Panc1 (cell line): ENCODE results near the gene MAP2K5. TPM values are rescaled to one million over a fixed set of nuclear protein-coding genes. Genes with fewer than 3 reads are reported as not detected.

Source experiments
- ATAC-seq: fragments of 200-7000 bp; cut with Tn5 transposase; 2 replicates; pipeline ENCODE4 v1.9.1; 2020; ENCODE audit warnings: mild to moderate bottlenecking, moderate library complexity
- BruUV-seq: library from RNA; stranded (reverse); fragments of 400-500 nt; replicated peaks from 2 replicates; lab custom pipeline; 2021; lab: Mats Ljungman, UMichigan
- CTCF ChIA-PET: fragments of 300-600 bp; sonication (Branson Sonifier 250); formaldehyde crosslinking; loops from one replicate; lab custom pipeline; 2022; ENCODE audit warnings: antibody characterized with exemption; lab: Charles Lee
- POLR2A ChIA-PET: fragments of 300-600 bp; sonication (Branson Sonifier 250); formaldehyde crosslinking; loops from one replicate; lab custom pipeline; 2022; ENCODE audit warnings: antibody characterized with exemption; lab: Charles Lee
- DNase-seq: peaks from one replicate; pipeline ENCODE4 v3.0.0-alpha.2; 2010; ENCODE audit warnings: low read depth, low spot score
- H3K27ac ChIP-seq: 2 replicates; pipeline ENCODE4 v1.5.1; 2011; ENCODE audit warnings: mild to moderate bottlenecking, low read length, inconsistent platforms
- H3K27me3 ChIP-seq: fragments of 200-500 bp; sonication (Bioruptor generic); 2 replicates; pipeline ENCODE4 v1.6.0; 2014; ENCODE audit warnings: low read length, inconsistent platforms; ENCODE audit not compliant: control insufficient read depth, insufficient read depth
- H3K36me3 ChIP-seq: fragments of 200-500 bp; sonication (Bioruptor generic); 2 replicates; pipeline ENCODE4 v1.5.1; 2014; ENCODE audit warnings: inconsistent platforms, mild to moderate bottlenecking, low read length, moderate library complexity; ENCODE audit not compliant: control insufficient read depth, insufficient read depth
- H3K4me1 ChIP-seq: 2 replicates; pipeline ENCODE4 v1.5.1; 2011; ENCODE audit warnings: inconsistent platforms, mild to moderate bottlenecking, low read length, moderate library complexity; ENCODE audit not compliant: control insufficient read depth, insufficient read depth
- H3K4me3 ChIP-seq, 2 experiments: 2 replicates each; pipeline ENCODE4 v1.5.1; 2011 to 2012; ENCODE audit warnings: low read depth in 2 of 2, low read length in 2 of 2, mild to moderate bottlenecking in 2 of 2, inconsistent platforms in 1 of 2, moderate library complexity in 1 of 2
- H3K9me3 ChIP-seq: fragments of 200-500 bp; sonication (Bioruptor generic); 2 replicates; pipeline ENCODE4 v1.5.1; 2014; ENCODE audit warnings: low read depth, mild to moderate bottlenecking, inconsistent platforms, low read length, moderate library complexity; ENCODE audit not compliant: control insufficient read depth, insufficient read depth
- CTCF ChIP-seq: fragments of 450-650 bp; IDR thresholded peaks from 2 replicates; pipeline ENCODE4 v1.5.1; 2017; ENCODE audit warnings: mild to moderate bottlenecking
- POLR2AphosphoS5 ChIP-seq: IDR thresholded peaks from 2 replicates; pipeline ENCODE4 v1.6.1; 2012; ENCODE audit warnings: mild to moderate bottlenecking, low read depth, low read length, moderate library complexity
- REST ChIP-seq, 2 experiments: IDR thresholded peaks; 2 replicates each; pipeline ENCODE4 v1.6.1; 2011 to 2012; ENCODE audit warnings: low read depth in 2 of 2, control low read depth in 1 of 2, low read length in 1 of 2, mild to moderate bottlenecking in 1 of 2, moderate library complexity in 1 of 2; ENCODE audit not compliant: insufficient read depth in 1 of 2
- SIN3A ChIP-seq: IDR thresholded peaks from 2 replicates; pipeline ENCODE4 v1.6.1; 2012; ENCODE audit warnings: low read depth, mild to moderate bottlenecking, low read length, moderate library complexity, borderline replicate concordance; ENCODE audit not compliant: insufficient read depth
- TCF7L2 ChIP-seq: IDR thresholded peaks from 2 replicates; pipeline ENCODE4 v1.6.1; 2011; ENCODE audit warnings: mild to moderate bottlenecking, low read depth, low read length, inconsistent platforms
- in situ Hi-C: cut with HindIII; loops from 2 replicates; pipeline ENCODE4 v1.10.0; 2016; ENCODE audit warnings: low sequenced_read_pairs, low pct_unique_long_range_greater_than_20kb
- intact Hi-C: fragments of 100-400 bp; cut with micrococcal nuclease; formaldehyde crosslinking; loops from one replicate; pipeline ENCODE4 v1.10.0; 2022; ENCODE audit not compliant: unreplicated experiment
- total RNA-seq: library from RNA; stranded (reverse); gene quantifications from one replicate; pipeline ENCODE4 v1.2.1, GENCODE V29; 2021; ENCODE audit not compliant: unreplicated experiment

MAP2K5 gene
- total RNA-seq, 1 experiment from 2014 or later: 18.3 TPM

GRCh38 chr15:67782691-67782991 is 240.1 kb downstream of the MAP2K5 start:
- H3K4me3 ChIP-seq: no peak overlapping the region
- no peak for DNase-seq
- POLR2A ChIA-PET: interaction anchor here (0.7 kb wide), 1 partner anchor 25 kb away, joined by 3 read pairs; no protein-coding TSS in a partner anchor
- H3K9me3 ChIP-seq: no peaks in the 10 kb centered on the region
- peak; percentile 21; the same call in 1 of the 2 replicates for ATAC-seq
- no TSS peak for BruUV-seq
- TF ChIP-seq REST (IDR thresholded peaks at IDR 0.05; ENCODE audit: insufficient read depth in 1 of 2, low read depth in 2 of 2, low read length in 1 of 2): no peak
- TF ChIP-seq CTCF: no peak
- TF ChIP-seq POLR2AphosphoS5: no peak
- no peak for TF ChIP-seq SIN3A
- TF ChIP-seq TCF7L2: no peak
- in situ Hi-C loops: no loop called here
- H3K27ac ChIP-seq: no peak overlapping the region
- CTCF ChIA-PET: no interaction called here
- no peaks in the 10 kb centered on the region for H3K27me3 ChIP-seq
- H3K4me1 ChIP-seq: no peaks in the 10 kb centered on the region
- intact Hi-C loops: no loop called here
- no peaks in the 10 kb centered on the region for H3K36me3 ChIP-seq

GRCh38 chr15:67783303-67783702 is 240.8 kb downstream of the MAP2K5 start:
- Histone ChIP-seq H3K27me3 (no peaks in the 10 kb centered on the region), H3K36me3 (no peaks in the 10 kb centered on the region), H3K9me3 (no peaks in the 10 kb centered on the region), H3K4me3 (no peak overlapping the region), H3K27ac (no peak overlapping the region), H3K4me1 (no peaks in the 10 kb centered on the region)
- ChIA-PET CTCF (no interaction called here), POLR2A (interaction anchor here (0.6 kb wide), 1 partner anchor 298 kb away, joined by 4 read pairs; no protein-coding TSS in a partner anchor)
- DNase-seq: no peak
- intact Hi-C loops (no loop called here), in situ Hi-C loops (no loop called here)
- TF ChIP-seq CTCF: no peak
- no peak for TF ChIP-seq SIN3A
- no peak for TF ChIP-seq TCF7L2
- no peak for ATAC-seq
- no TSS peak for BruUV-seq
